ENCODE results near the gene PACS2. TPM values are rescaled to one million over a fixed set of nuclear protein-coding genes. Genes with fewer than 3 reads are reported as not detected.
A peak's percentile ranks its signal among the peaks of the same experiment; 100 is the strongest.

PACS2 gene
- total and polyA plus RNA-seq, 2 of the 8 experiments (the other 6 are each of a cell fraction or from before 2014, with no cell fraction given): 38.0 to 62.8 TPM

GRCh38 chr14:105412771-105413543 lies 98.4 kb downstream of the PACS2 start:
- Histone ChIP-seq H3K14ac (ENCODE audit: insufficient read length) (no peak overlapping the region), H3K23ac (ENCODE audit: insufficient read length) (no peak overlapping the region), H3K27me3 (replicated peaks in 1 of 4; ENCODE audit: control insufficient read depth in 3 of 4, extremely low read depth in 1 of 4, insufficient read depth in 3 of 4, low read length in 3 of 4) (peaks cover 8 to 48% (median 40%) of the 10 kb centered on the region in 4 experiments), H3K18ac (ENCODE audit: extremely low read depth, low read length) (no peak overlapping the region), H2BK15ac (ENCODE audit: low read length) (no peak overlapping the region), H3K79me2 (ENCODE audit: control insufficient read depth in 1 of 2, insufficient read depth in 2 of 2, low read length in 2 of 2) (no peaks in the 10 kb centered on the region), H3K4me3 (ENCODE audit: extremely low read depth in 1 of 4, insufficient read depth in 2 of 4, low read depth in 3 of 4, low read length in 4 of 4) (no peak overlapping the region), H2BK5ac (ENCODE audit: low read depth, low read length) (no peak overlapping the region), H3K4me2 (ENCODE audit: insufficient read depth in 1 of 2, low read depth in 2 of 2, low read length in 2 of 2) (no peak overlapping the region), H4K8ac (ENCODE audit: extremely low read depth, insufficient read depth, low read length) (peak overlapping the region; percentile 11; the same call in 1 of the 2 replicates), H2BK120ac (replicated peaks; ENCODE audit: low read depth, low read length) (no peak overlapping the region), H3K56ac (replicated peaks; ENCODE audit: insufficient read length, low read depth, low read length) (no peak overlapping the region), H3K79me1 (ENCODE audit: low read depth, low read length) (no peaks in the 10 kb centered on the region), H4K5ac (ENCODE audit: insufficient read length, low read depth, low read length) (no peak overlapping the region), H3K4ac (replicated peaks; ENCODE audit: insufficient read length, low read depth, low read length) (no peak overlapping the region), H3K36me3 (ENCODE audit: control insufficient read depth in 2 of 4, insufficient read depth in 4 of 4, low read length in 3 of 4) (no peaks in the 10 kb centered on the region; a peak in 1 of 8 replicates), H4K20me1 (replicated peaks in 1 of 2; ENCODE audit: control insufficient read depth in 1 of 2, insufficient read depth in 2 of 2, low read length in 2 of 2) (peaks cover 0 to 8% of the 10 kb centered on the region in 2 experiments), H3K23me2 (ENCODE audit: low read depth, low read length) (peaks cover 11% of the 10 kb centered on the region; the same call in 1 of the 2 replicates), H3K27ac (ENCODE audit: low read depth, low read length) (no peak overlapping the region), H2BK12ac (ENCODE audit: low read depth, low read length) (no peak overlapping the region), H4K91ac (replicated peaks; ENCODE audit: insufficient read length, low read length) (no peak overlapping the region), H2AFZ (ENCODE audit: low read length) (no peak overlapping the region), H2AK5ac (ENCODE audit: low read depth, low read length) (no peak overlapping the region), H3K4me1 (replicated peaks in 1 of 4; ENCODE audit: control insufficient read depth in 3 of 4, insufficient read depth in 4 of 4, low read length in 3 of 4) (peaks cover 0 to 8% (median 5%) of the 10 kb centered on the region in 4 experiments; a peak in 6 of 7 replicates), H3K9me3 (ENCODE audit: insufficient read depth in 2 of 2, low read depth in 1 of 2, low read length in 1 of 2) (no peaks in the 10 kb centered on the region), H3K9ac (replicated peaks in 1 of 4; ENCODE audit: extremely low read depth in 1 of 4, low read depth in 3 of 4, low read length in 3 of 4) (no peak overlapping the region), H2BK20ac (ENCODE audit: low read length) (no peak overlapping the region)
- 86% methylated on average over 8 of the region's 8 CpGs; no CpG with 5 or more reads in 1 of the 2 experiments for WGBS, 2 experiments (ENCODE audit: extremely low coverage in 1 of 2, insufficient coverage in 1 of 2, insufficient read length in 1 of 2, insufficient replicate concordance in 2 of 2, low coverage in 1 of 2, low lambda C conversion rate in 2 of 2, missing lambda C conversion rate in 1 of 2)
- DNase-seq (ENCODE audit: low read depth in 1 of 2, low spot score in 2 of 2) (no peak), FAIRE-seq (no peak)
- ChIA-PET POLR2A (ENCODE audit: partially characterized antibody) (interaction anchor here (0.7 to 2.8 kb wide), 4 partner anchors 9 to 61 kb away, joined by 3 to 7 read pairs (median 3); no protein-coding TSS in a partner anchor), CTCF (ENCODE audit: partially characterized antibody) (interaction anchor here (0.6 to 1.5 kb wide), 5 partner anchors 68 to 1258 kb away, joined by 3 to 5 read pairs (median 3); partner anchors contain the start of gene TEDC1)
- TF ChIP-seq SIX5 (IDR thresholded peaks at IDR 0.05; ENCODE audit: low read depth, low read length) (no peak), RBBP5 (IDR thresholded peaks at IDR 0.05; ENCODE audit: borderline replicate concordance, low read depth, low read length) (no peak), ATF3 (IDR thresholded peaks at IDR 0.05; ENCODE audit: insufficient read depth, low read depth, low read length) (no peak), CEBPB (IDR thresholded peaks at IDR 0.05; ENCODE audit: low read depth, low read length) (no peak), NANOG (IDR thresholded peaks at IDR 0.05; ENCODE audit: insufficient read depth, low read depth, low read length, poor library complexity, severe bottlenecking) (no peak), BACH1 (IDR thresholded peaks at IDR 0.05; ENCODE audit: low read length) (no peak), YY1 (IDR thresholded peaks at IDR 0.05; ENCODE audit: low read depth, low read length) (no peak), BCL11A (IDR thresholded peaks at IDR 0.05; ENCODE audit: low read depth in 2 of 2, low read length in 2 of 2) (no peak)

Measured in H1 (cell line).